IMR-90 (cell line): Measurements from ENCODE around the gene PLEKHH2. TPM values are rescaled to one million over a fixed set of nuclear protein-coding genes. Genes with fewer than 3 reads are reported as not detected.

Experiments
- ATAC-seq: fragments of 200-7000 bp; cut with Tn5 transposase; 2 replicates; pipeline ENCODE4 v1.9.1; 2020; ENCODE audit warnings: low read depth, mild to moderate bottlenecking, moderate library complexity
- BruUV-seq: library from RNA; stranded (reverse); fragments of 400-500 nt; replicated peaks from 2 replicates; lab custom pipeline; 2021; lab: Mats Ljungman, UMichigan
- CTCF ChIA-PET: fragments of 300-600 bp; formaldehyde crosslinking; extraction: SDS; loops from one replicate; lab custom pipeline; 2021; ENCODE audit warnings: antibody characterized with exemption; lab: Yijun Ruan, JAX
- POLR2A ChIA-PET: fragments of 300-600 bp; sonication (Branson Sonifier 250); formaldehyde crosslinking; loops from one replicate; lab custom pipeline; 2022; ENCODE audit warnings: antibody characterized with exemption; ENCODE audit not compliant: unreplicated experiment; lab: Charles Lee
- DNase-seq: peaks from one replicate; pipeline ENCODE4 v3.0.0; 2013
- H2AFZ ChIP-seq: replicated peaks from 2 replicates; pipeline ENCODE3; 2013; ENCODE audit warnings: low read length, mild to moderate bottlenecking; ENCODE audit not compliant: poor library complexity
- H2AK5ac ChIP-seq: 2 replicates; pipeline ENCODE4 v1.6.1; 2013; ENCODE audit warnings: low read depth, low read length, inconsistent platforms
- H2AK9ac ChIP-seq: replicated peaks from 2 replicates; pipeline ENCODE3; 2013; ENCODE audit warnings: mild to moderate bottlenecking, low read depth, low read length, moderate library complexity; ENCODE audit not compliant: poor library complexity
- H2BK120ac ChIP-seq: 2 replicates; pipeline ENCODE4 v1.6.1; 2013; ENCODE audit warnings: low read depth, low read length, inconsistent platforms
- H2BK15ac ChIP-seq: 3 replicates; pipeline ENCODE4 v1.6.1; 2013; ENCODE audit warnings: low read depth, low read length, inconsistent platforms
- H2BK20ac ChIP-seq: 2 replicates; pipeline ENCODE4 v1.6.1; 2013; ENCODE audit warnings: low read depth, mild to moderate bottlenecking, inconsistent platforms, low read length, moderate library complexity
- H2BK5ac ChIP-seq: 2 replicates; pipeline ENCODE4 v1.6.1; 2013; ENCODE audit warnings: mild to moderate bottlenecking, low read depth, low read length, inconsistent platforms; ENCODE audit not compliant: poor library complexity, severe bottlenecking
- H3K14ac ChIP-seq: replicated peaks from 2 replicates; pipeline ENCODE4 v1.6.1; 2013; ENCODE audit warnings: low read depth, low read length, inconsistent platforms
- H3K18ac ChIP-seq: 2 replicates; pipeline ENCODE4 v1.6.1; 2013; ENCODE audit warnings: low read depth, low read length, control low read depth
- H3K23ac ChIP-seq: 2 replicates; pipeline ENCODE4 v1.6.1; 2013; ENCODE audit warnings: low read depth, low read length, inconsistent platforms
- H3K27ac ChIP-seq: 2 replicates; pipeline ENCODE4 v1.5.1; 2013; ENCODE audit warnings: mild to moderate bottlenecking, control low read depth, low read length; ENCODE audit not compliant: insufficient read depth
- H3K27me3 ChIP-seq: 2 replicates; pipeline ENCODE4 v1.6.1; 2013; ENCODE audit warnings: low read length; ENCODE audit not compliant: control insufficient read depth, insufficient read depth
- H3K36me3 ChIP-seq: 2 replicates; pipeline ENCODE4 v1.6.1; 2013; ENCODE audit warnings: low read length, mixed read lengths; ENCODE audit not compliant: control insufficient read depth, insufficient read depth
- H3K4ac ChIP-seq: 2 replicates; pipeline ENCODE4 v1.6.1; 2013; ENCODE audit warnings: low read depth, low read length, inconsistent platforms
- H3K4me1 ChIP-seq: 2 replicates; pipeline ENCODE4 v1.6.1; 2013; ENCODE audit warnings: low read length, mixed read lengths; ENCODE audit not compliant: control insufficient read depth, insufficient read depth
- H3K4me2 ChIP-seq: 2 replicates; pipeline ENCODE4 v1.6.1; 2013; ENCODE audit warnings: low read depth, mild to moderate bottlenecking, control low read depth, low read length, moderate library complexity
- H3K4me3 ChIP-seq: 2 replicates; pipeline ENCODE4 v1.5.1; 2013; ENCODE audit warnings: low read depth, mild to moderate bottlenecking, control low read depth, low read length, moderate library complexity; ENCODE audit not compliant: insufficient read depth
- H3K56ac ChIP-seq: 2 replicates; pipeline ENCODE4 v1.6.1; 2013; ENCODE audit warnings: low read length, inconsistent platforms; ENCODE audit not compliant: insufficient read depth; ENCODE audit errors: extremely low read depth
- H3K79me1 ChIP-seq, 2 experiments: 2 replicates each; pipeline ENCODE4 v1.6.1; 2013; ENCODE audit warnings: low read length in 2 of 2, inconsistent platforms in 1 of 2, low read depth in 1 of 2
- H3K9ac ChIP-seq: 2 replicates; pipeline ENCODE4 v1.6.1; 2013; ENCODE audit warnings: low read depth, low read length, control low read depth
- H3K9me1 ChIP-seq: 2 replicates; pipeline ENCODE4 v1.6.1; 2013; ENCODE audit warnings: low read length, inconsistent platforms; ENCODE audit not compliant: insufficient read depth
- H3K9me3 ChIP-seq: 2 replicates; pipeline ENCODE4 v1.6.1; 2013; ENCODE audit warnings: low read length; ENCODE audit not compliant: control insufficient read depth, insufficient read depth
- H4K20me1 ChIP-seq: 2 replicates; pipeline ENCODE4 v1.6.1; 2013; ENCODE audit warnings: low read length, inconsistent platforms; ENCODE audit not compliant: insufficient read depth
- H4K5ac ChIP-seq: 2 replicates; pipeline ENCODE4 v1.6.1; 2013; ENCODE audit warnings: mild to moderate bottlenecking, low read depth, low read length, control low read depth
- H4K8ac ChIP-seq, 2 experiments: 2 replicates each; pipeline ENCODE4 v1.6.1; 2013; ENCODE audit warnings: low read depth in 2 of 2, low read length in 2 of 2, control low read depth in 1 of 2, inconsistent platforms in 1 of 2
- H4K91ac ChIP-seq: 2 replicates; pipeline ENCODE4 v1.6.1; 2013; ENCODE audit warnings: low read depth, low read length, inconsistent platforms; ENCODE audit not compliant: insufficient read depth
- BHLHE40 ChIP-seq: fragments of 150-350 bp; IDR thresholded peaks from 2 replicates; pipeline ENCODE4 v1.6.1; 2016; ENCODE audit warnings: mild to moderate bottlenecking, low read depth, low read length
- CEBPB ChIP-seq: IDR thresholded peaks from 2 replicates; pipeline ENCODE4 v1.6.1; 2012; ENCODE audit warnings: low read depth, low read length, improper control_type of control experiment
- CHD1 ChIP-seq: IDR thresholded peaks from 2 replicates; pipeline ENCODE4 v1.6.1; 2012; ENCODE audit warnings: low read depth, low read length, improper control_type of control experiment
- CTCF ChIP-seq: conservative IDR thresholded peaks from 2 replicates; pipeline ENCODE4 v1.5.1; 2012; ENCODE audit warnings: mild to moderate bottlenecking, low read depth, low read length, improper control_type of control experiment
- ELK1 ChIP-seq: fragments of 150-350 bp; IDR thresholded peaks from 2 replicates; pipeline ENCODE4 v1.6.1; 2016; ENCODE audit warnings: low read depth, mild to moderate bottlenecking, low read length, moderate library complexity, borderline replicate concordance
- FOS ChIP-seq: fragments of 150-350 bp; IDR thresholded peaks from 2 replicates; pipeline ENCODE4 v1.6.1; 2016; ENCODE audit warnings: low read depth, low read length
- MAFK ChIP-seq: IDR thresholded peaks from 2 replicates; pipeline ENCODE4 v1.6.1; 2012; ENCODE audit warnings: low read depth, low read length, improper control_type of control experiment
- MAZ ChIP-seq: IDR thresholded peaks from 2 replicates; pipeline ENCODE4 v1.6.1; 2012; ENCODE audit warnings: low read depth, mild to moderate bottlenecking, low read length, improper control_type of control experiment, moderate library complexity, borderline replicate concordance
- MXI1 ChIP-seq: IDR thresholded peaks from 2 replicates; pipeline ENCODE4 v1.6.1; 2012; ENCODE audit warnings: low read depth, mild to moderate bottlenecking, low read length, moderate library complexity, borderline replicate concordance
- NFE2L2 ChIP-seq: fragments of 150-350 bp; IDR thresholded peaks from 2 replicates; pipeline ENCODE4 v1.6.1; 2016; ENCODE audit warnings: low read depth, mild to moderate bottlenecking, low read length
- POLR2A ChIP-seq: IDR thresholded peaks from 2 replicates; pipeline ENCODE4 v1.6.1; 2012; ENCODE audit warnings: mild to moderate bottlenecking, low read depth, low read length
- RAD21 ChIP-seq: IDR thresholded peaks from 2 replicates; pipeline ENCODE4 v1.6.1; 2012; ENCODE audit warnings: low read length, improper control_type of control experiment
- RCOR1 ChIP-seq: IDR thresholded peaks from 2 replicates; pipeline ENCODE4 v1.6.1; 2012; ENCODE audit warnings: mild to moderate bottlenecking, low read length, improper control_type of control experiment; ENCODE audit not compliant: insufficient replicate concordance
- RFX5 ChIP-seq: IDR thresholded peaks from 2 replicates; pipeline ENCODE4 v1.8.0; 2012; ENCODE audit warnings: low read depth, mild to moderate bottlenecking, low read length, moderate library complexity
- SMC3 ChIP-seq: fragments of 150-350 bp; IDR thresholded peaks from 2 replicates; pipeline ENCODE4 v1.6.1; 2016; ENCODE audit warnings: low read depth, mild to moderate bottlenecking, antibody characterized with exemption, low read length, moderate library complexity
- USF2 ChIP-seq: fragments of 150-350 bp; IDR thresholded peaks from 2 replicates; pipeline ENCODE4 v1.6.1; 2017; ENCODE audit warnings: mild to moderate bottlenecking, antibody characterized with exemption, low read length, low read depth
- WGBS, 2 experiments: methylation state at CpG; one replicate each; pipeline versions ENCODE4 v1.1.5 to v1.1.7; 2013; ENCODE audit warnings: missing lambda C conversion rate in 2 of 2; ENCODE audit not compliant: insufficient read length in 1 of 2; ENCODE audit errors: extremely low coverage in 2 of 2; 5-methylcytosine and 5-hydroxymethylcytosine counted together
- dilution Hi-C: fragments of 300-500 bp; cut with HindIII; formaldehyde crosslinking; loops from one replicate; pipeline ENCODE4 v1.14.3; 2018; ENCODE audit warnings: low sequenced_read_pairs; ENCODE audit not compliant: unreplicated experiment
- in situ Hi-C: fragments of 300-500 bp; cut with MboI; formaldehyde crosslinking; loops from 3 replicates; pipeline ENCODE4 v1.14.3; 2019; ENCODE audit warnings: low sequenced_read_pairs, inconsistent platforms, mixed read lengths
- intact Hi-C: fragments of 100-400 bp; cut with micrococcal nuclease; formaldehyde crosslinking; loops from 2 replicates; pipeline ENCODE4 v1.10.0; 2022
- polyA plus RNA-seq, 3 experiments: library from polyadenylated mRNA; depleted of rRNA; stranded (reverse); fragments of >200 nt; gene quantifications; 2 replicates each; pipeline ENCODE4 v1.2.3, GENCODE V29; 2012; ENCODE audit warnings: low replicate concordance in 1 of 3
- total RNA-seq: library from RNA; depleted of rRNA; stranded (reverse); fragments of >200 nt; gene quantifications from 2 replicates; pipeline ENCODE4 v1.2.3, GENCODE V29; 2012

Gene PLEKHH2
- total and polyA plus RNA-seq, 2 of the 4 experiments (the other 2 are of a cell fraction): 2.0 to 3.3 TPM

- no peak overlapping the region for H2BK120ac ChIP-seq
- H3K4me3 ChIP-seq: no peak overlapping the region
- no peak overlapping the region for H4K5ac ChIP-seq
- H3K36me3 ChIP-seq: peaks cover 3% of the 10 kb centered on the region
- H3K9me3 ChIP-seq: no peaks in the 10 kb centered on the region
- H2BK15ac ChIP-seq: no peak overlapping the region
- no peak overlapping the region for H3K9ac ChIP-seq
- no peaks in the 10 kb centered on the region; the same call in 1 of the 2 replicates for H3K9me1 ChIP-seq
- BruUV-seq: no TSS peak
- no peaks in the 10 kb centered on the region; the same call in 1 of the 2 replicates for H3K4me1 ChIP-seq
- H3K18ac ChIP-seq: no peak overlapping the region
- H3K27ac ChIP-seq: no peak overlapping the region
- no peaks in the 10 kb centered on the region for H3K79me1 ChIP-seq
- H2AFZ ChIP-seq: no peak overlapping the region
- no peaks in the 10 kb centered on the region for H4K20me1 ChIP-seq
- ChIA-PET POLR2A (no interaction called here), CTCF (no interaction called here)
- no peak overlapping the region for H4K8ac ChIP-seq
- no peak overlapping the region for H2AK5ac ChIP-seq
- no peak overlapping the region for H2AK9ac ChIP-seq
- no peak overlapping the region for H3K56ac ChIP-seq
- no peak overlapping the region for H4K91ac ChIP-seq
- no peak overlapping the region for H3K4me2 ChIP-seq
- intact Hi-C loops: no loop called here
- no peak for TF ChIP-seq USF2
- no peak for TF ChIP-seq MXI1
- TF ChIP-seq RFX5: no peak
- no peak for TF ChIP-seq RCOR1
- TF ChIP-seq MAFK: no peak
- TF ChIP-seq SMC3: no peak
- TF ChIP-seq MAZ: no peak
- TF ChIP-seq CTCF: no peak
- TF ChIP-seq BHLHE40: no peak
- TF ChIP-seq CEBPB: no peak
- no peak for TF ChIP-seq ELK1
- no peak for TF ChIP-seq RAD21
- TF ChIP-seq POLR2A: no peak
- no peak for TF ChIP-seq CHD1
- no peak for TF ChIP-seq NFE2L2
- TF ChIP-seq FOS: no peak
- H2BK5ac ChIP-seq: no peak overlapping the region
- DNase-seq (no peak), ATAC-seq (no peak)
- no peak overlapping the region for H2BK20ac ChIP-seq
- H3K23ac ChIP-seq: no peak overlapping the region
- dilution Hi-C loops: no loop called here
- H3K4ac ChIP-seq: no peak overlapping the region
- H3K14ac ChIP-seq: no peak overlapping the region
- in situ Hi-C loops: no loop called here
- H3K27me3 ChIP-seq: no peaks in the 10 kb centered on the region
- 100% methylated on average over 1 of the region's 4 CpGs; no CpG with 5 or more reads in 1 of the 2 experiments for WGBS, 2 experiments
These were observed 128.9 kb downstream of the PLEKHH2 start for GRCh38 chr2:43766006-43766405.
